Osteoblast (primary cell): Measurements from ENCODE around the gene XAF1. TPM values are rescaled to one million over a fixed set of nuclear protein-coding genes. Genes with fewer than 3 reads are reported as not detected.
"Not testable (repeated sequence)": the region's sequence is repeated elsewhere in the genome, so short reads cannot be mapped to it uniquely, and the experiment has no call there.

Experiments used
- DNase-seq: peaks from one replicate; pipeline ENCODE4 v3.0.0; 2011; ENCODE audit warnings: low spot score, mixed read lengths; ENCODE audit not compliant: insufficient read length; ENCODE audit errors: missing footprints
- H2AFZ ChIP-seq: 2 replicates; pipeline ENCODE4 v1.6.0; 2011; ENCODE audit warnings: mild to moderate bottlenecking, low read length
- H3K27ac ChIP-seq: 2 replicates; pipeline ENCODE4 v1.5.1; 2011; ENCODE audit warnings: mild to moderate bottlenecking, low read depth, low read length, moderate library complexity
- H3K27me3 ChIP-seq: 2 replicates; pipeline ENCODE4 v1.6.0; 2012; ENCODE audit warnings: mild to moderate bottlenecking, control low read depth, inconsistent platforms, low read length, moderate library complexity; ENCODE audit not compliant: insufficient read depth
- H3K36me3 ChIP-seq: 2 replicates; pipeline ENCODE4 v1.5.1; 2011; ENCODE audit warnings: mild to moderate bottlenecking, low read length, control low read depth, moderate library complexity; ENCODE audit not compliant: insufficient read depth
- H3K4me1 ChIP-seq: 2 replicates; pipeline ENCODE4 v1.5.1; 2011; ENCODE audit warnings: mild to moderate bottlenecking, low read length, control low read depth, moderate library complexity; ENCODE audit not compliant: insufficient read depth
- H3K4me2 ChIP-seq: 2 replicates; pipeline ENCODE4 v1.6.0; 2011; ENCODE audit warnings: mild to moderate bottlenecking, low read length; ENCODE audit not compliant: insufficient read depth
- H3K4me3 ChIP-seq: fragments of 200-600 bp; sonication (generic); 3 replicates; pipeline ENCODE4 v1.5.1; 2012; ENCODE audit warnings: mild to moderate bottlenecking, low read length, inconsistent platforms; ENCODE audit not compliant: insufficient read depth
- H3K79me2 ChIP-seq: 2 replicates; pipeline ENCODE4 v1.6.0; 2012; ENCODE audit warnings: mild to moderate bottlenecking, low read length, control low read depth, inconsistent platforms; ENCODE audit not compliant: insufficient read depth
- H3K9me3 ChIP-seq: 2 replicates; pipeline ENCODE4 v1.5.1; 2011; ENCODE audit warnings: low read depth, low read length, control low read depth
- H4K20me1 ChIP-seq: 2 replicates; pipeline ENCODE4 v1.6.0; 2012; ENCODE audit warnings: mild to moderate bottlenecking, low read length, control low read depth; ENCODE audit not compliant: insufficient read depth
- total RNA-seq: library from RNA; depleted of rRNA; stranded (reverse); fragments of >200 nt; gene quantifications from 2 replicates; pipeline ENCODE4 v1.2.3, GENCODE V29; 2012
- TF ChIP-seq, protein P1 (sequence below): IDR thresholded peaks from 2 replicates; pipeline ENCODE4 v1.5.1; 2011; ENCODE audit warnings: mild to moderate bottlenecking, low read depth, low read length, moderate library complexity; ENCODE audit errors: extremely low read depth

The XAF1 gene
- total RNA-seq, 1 donor, result 48.5 TPM

DNA sequence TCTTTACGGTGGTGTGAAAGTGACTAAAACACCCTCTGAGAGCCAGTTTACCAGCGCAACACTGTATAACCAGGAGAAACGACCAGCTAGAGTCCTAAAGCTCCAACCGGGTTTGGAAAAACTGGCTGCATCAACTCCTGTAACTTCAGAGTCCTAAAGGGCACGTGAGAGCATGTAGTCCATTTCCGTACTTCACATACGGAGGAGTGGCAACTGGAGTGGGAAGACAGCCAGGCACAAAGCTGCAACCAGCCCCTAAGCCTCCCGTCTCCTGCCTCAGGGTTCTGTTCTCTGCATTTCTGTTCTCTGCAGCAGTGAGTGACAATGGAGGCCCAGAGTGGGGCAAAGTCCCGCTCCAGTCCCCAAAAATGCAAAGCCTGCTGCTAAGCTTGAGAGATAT, 56.4 kb downstream of the XAF1 start:
- Histone ChIP-seq H3K4me1 (no peaks in the 10 kb centered on the region), H3K79me2 (no peaks in the 10 kb centered on the region), H3K9me3 (no peaks in the 10 kb centered on the region), H3K4me3 (no peak overlapping the region), H3K27ac (no peak overlapping the region), H2AFZ (no peak overlapping the region), H3K36me3 (no peaks in the 10 kb centered on the region), H3K4me2 (no peak overlapping the region), H4K20me1 (no peaks in the 10 kb centered on the region), H3K27me3 (peaks cover 9% of the 10 kb centered on the region)
- DNase-seq, result no peak
- TF ChIP-seq, protein P1, sequence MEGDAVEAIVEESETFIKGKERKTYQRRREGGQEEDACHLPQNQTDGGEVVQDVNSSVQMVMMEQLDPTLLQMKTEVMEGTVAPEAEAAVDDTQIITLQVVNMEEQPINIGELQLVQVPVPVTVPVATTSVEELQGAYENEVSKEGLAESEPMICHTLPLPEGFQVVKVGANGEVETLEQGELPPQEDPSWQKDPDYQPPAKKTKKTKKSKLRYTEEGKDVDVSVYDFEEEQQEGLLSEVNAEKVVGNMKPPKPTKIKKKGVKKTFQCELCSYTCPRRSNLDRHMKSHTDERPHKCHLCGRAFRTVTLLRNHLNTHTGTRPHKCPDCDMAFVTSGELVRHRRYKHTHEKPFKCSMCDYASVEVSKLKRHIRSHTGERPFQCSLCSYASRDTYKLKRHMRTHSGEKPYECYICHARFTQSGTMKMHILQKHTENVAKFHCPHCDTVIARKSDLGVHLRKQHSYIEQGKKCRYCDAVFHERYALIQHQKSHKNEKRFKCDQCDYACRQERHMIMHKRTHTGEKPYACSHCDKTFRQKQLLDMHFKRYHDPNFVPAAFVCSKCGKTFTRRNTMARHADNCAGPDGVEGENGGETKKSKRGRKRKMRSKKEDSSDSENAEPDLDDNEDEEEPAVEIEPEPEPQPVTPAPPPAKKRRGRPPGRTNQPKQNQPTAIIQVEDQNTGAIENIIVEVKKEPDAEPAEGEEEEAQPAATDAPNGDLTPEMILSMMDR, result no peak

DNA sequence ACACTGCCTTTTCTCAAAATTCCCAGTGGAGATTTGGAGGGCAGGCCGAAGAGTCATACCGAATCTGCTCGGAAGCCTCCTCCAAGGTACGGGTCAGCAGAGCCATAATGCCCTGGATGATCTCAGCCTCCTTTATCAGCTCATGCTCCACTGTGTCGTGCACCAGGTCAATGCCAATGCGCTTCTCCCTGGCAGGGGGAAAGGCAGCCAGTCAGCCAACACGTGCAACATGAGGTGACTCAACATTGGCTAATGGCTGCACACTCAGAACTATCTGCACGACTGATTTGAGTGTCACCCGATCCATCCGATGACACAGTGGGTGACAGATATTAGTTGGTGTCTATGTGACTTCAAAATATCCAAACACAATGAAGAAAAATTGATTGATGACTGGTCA, 59.9 kb downstream of the XAF1 start:
- no peaks in the 10 kb centered on the region for H3K36me3 ChIP-seq
- TF ChIP-seq, protein P1, result no peak
- H2AFZ ChIP-seq, result no peak overlapping the region
- peaks cover 9% of the 10 kb centered on the region for H3K27me3 ChIP-seq
- no peak overlapping the region for H3K4me2 ChIP-seq
- peaks cover 3% of the 10 kb centered on the region for H3K9me3 ChIP-seq
- no peaks in the 10 kb centered on the region for H3K79me2 ChIP-seq
- no peak overlapping the region for H3K4me3 ChIP-seq
- H3K27ac ChIP-seq, result no peak overlapping the region
- H4K20me1 ChIP-seq, result no peaks in the 10 kb centered on the region
- no peak for DNase-seq
- no peaks in the 10 kb centered on the region for H3K4me1 ChIP-seq

DNA sequence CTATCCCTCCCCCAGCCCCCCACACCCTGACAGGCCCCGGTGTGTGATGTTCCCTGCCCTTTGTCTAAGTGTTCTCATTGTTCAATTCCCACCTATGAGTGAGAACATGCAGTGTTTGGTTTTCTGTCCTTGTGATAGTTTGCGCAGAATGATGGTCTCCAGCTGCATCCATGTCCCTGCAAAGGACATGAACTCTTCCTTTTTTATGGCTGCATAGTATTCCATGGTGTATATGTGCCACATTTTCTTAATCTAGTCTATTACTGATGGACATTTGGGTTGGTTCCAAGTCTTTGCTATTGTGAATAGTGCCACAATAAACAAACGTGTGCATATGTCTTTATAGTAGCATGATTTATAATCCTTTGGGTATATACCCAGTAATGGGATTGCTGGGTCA, 60.5 kb downstream of the XAF1 start:
- not testable (repeated sequence) for H3K9me3 ChIP-seq, H4K20me1 ChIP-seq, H3K4me3 ChIP-seq, H3K36me3 ChIP-seq, H2AFZ ChIP-seq, H3K4me2 ChIP-seq, H3K4me1 ChIP-seq, H3K27me3 ChIP-seq, H3K27ac ChIP-seq, H3K79me2 ChIP-seq, DNase-seq

DNA sequence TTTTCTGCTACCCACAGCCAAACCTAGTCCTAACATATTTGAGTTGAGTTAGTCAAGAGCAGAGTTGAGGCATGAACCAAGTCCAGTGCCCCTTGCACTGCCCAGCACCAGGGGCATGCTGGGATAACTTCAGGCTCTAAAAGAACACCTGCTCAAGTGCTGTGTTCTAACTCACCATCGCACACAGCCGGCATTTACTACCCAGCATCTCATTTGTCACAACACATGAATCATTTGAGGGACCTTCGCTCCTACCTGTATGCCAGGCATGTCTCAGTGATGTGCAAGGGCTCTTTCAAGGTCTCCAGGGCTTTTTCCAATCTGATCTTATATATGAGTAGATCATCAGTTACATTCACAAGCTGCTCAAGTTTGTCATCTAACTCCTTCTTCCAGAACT, 63.1 kb downstream of the XAF1 start:
- TF ChIP-seq, protein P1, result no peak
- peaks cover 10% of the 10 kb centered on the region for H3K4me1 ChIP-seq
- no peaks in the 10 kb centered on the region for H3K79me2 ChIP-seq
- H3K4me3 ChIP-seq, result no peak overlapping the region
- H4K20me1 ChIP-seq, result no peaks in the 10 kb centered on the region
- H3K27me3 ChIP-seq, result peaks cover 9% of the 10 kb centered on the region
- peaks cover 3% of the 10 kb centered on the region for H3K9me3 ChIP-seq
- H3K27ac ChIP-seq, result no peak overlapping the region
- H3K4me2 ChIP-seq, result no peak overlapping the region
- no peak for DNase-seq
- no peaks in the 10 kb centered on the region for H3K36me3 ChIP-seq
- no peak overlapping the region for H2AFZ ChIP-seq
